ENCODE data around the gene FBXL16. TPM values are rescaled to one million over a fixed set of nuclear protein-coding genes. Genes with fewer than 3 reads are reported as not detected.

FBXL16 gene
- polyA plus RNA-seq, 1 experiment = 0.67 TPM

DNA sequence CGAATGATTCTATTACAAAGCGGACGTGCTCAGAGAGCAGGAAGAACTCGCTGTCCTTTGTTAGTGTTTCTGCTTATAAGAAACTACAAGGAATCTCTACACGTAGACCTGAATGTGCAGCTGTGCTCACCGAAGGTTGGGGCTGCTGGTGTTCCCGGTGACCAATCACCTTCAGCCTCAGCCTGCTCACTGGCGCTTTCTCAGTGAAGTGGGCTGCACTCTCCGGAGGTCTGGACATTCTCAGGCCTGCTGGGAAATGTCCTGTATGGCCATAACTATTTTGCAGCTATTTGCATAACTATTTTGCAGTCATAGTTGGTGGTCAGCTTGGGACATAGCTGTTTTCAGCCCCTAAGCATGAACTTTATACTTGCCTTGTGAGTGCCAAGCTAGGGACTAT is 44.9 kb upstream of the FBXL16 start:
- no peak for DNase-seq (ENCODE audit: low read depth)
- ChIA-PET POLR2A (no interaction called here), CTCF (interaction anchor here (0.5 to 2.7 kb wide), 4 partner anchors 10 to 40 kb away, joined by 3 to 12 read pairs (median 7); partner anchors contain the start of gene CIAO3)
- Histone ChIP-seq H3K4me3 (ENCODE audit: low read depth, low read length) (no peak overlapping the region), H3K36me3 (ENCODE audit: control insufficient read depth, insufficient read depth, low read length) (no peaks in the 10 kb centered on the region), H3K27me3 (ENCODE audit: control insufficient read depth, insufficient read depth, low read length) (0 out of 2 replicates have a peak, but pooled peaks cover 3% of the 10 kb centered on the region)
- TF ChIP-seq, protein P1, sequence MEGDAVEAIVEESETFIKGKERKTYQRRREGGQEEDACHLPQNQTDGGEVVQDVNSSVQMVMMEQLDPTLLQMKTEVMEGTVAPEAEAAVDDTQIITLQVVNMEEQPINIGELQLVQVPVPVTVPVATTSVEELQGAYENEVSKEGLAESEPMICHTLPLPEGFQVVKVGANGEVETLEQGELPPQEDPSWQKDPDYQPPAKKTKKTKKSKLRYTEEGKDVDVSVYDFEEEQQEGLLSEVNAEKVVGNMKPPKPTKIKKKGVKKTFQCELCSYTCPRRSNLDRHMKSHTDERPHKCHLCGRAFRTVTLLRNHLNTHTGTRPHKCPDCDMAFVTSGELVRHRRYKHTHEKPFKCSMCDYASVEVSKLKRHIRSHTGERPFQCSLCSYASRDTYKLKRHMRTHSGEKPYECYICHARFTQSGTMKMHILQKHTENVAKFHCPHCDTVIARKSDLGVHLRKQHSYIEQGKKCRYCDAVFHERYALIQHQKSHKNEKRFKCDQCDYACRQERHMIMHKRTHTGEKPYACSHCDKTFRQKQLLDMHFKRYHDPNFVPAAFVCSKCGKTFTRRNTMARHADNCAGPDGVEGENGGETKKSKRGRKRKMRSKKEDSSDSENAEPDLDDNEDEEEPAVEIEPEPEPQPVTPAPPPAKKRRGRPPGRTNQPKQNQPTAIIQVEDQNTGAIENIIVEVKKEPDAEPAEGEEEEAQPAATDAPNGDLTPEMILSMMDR (IDR thresholded peaks at IDR 0.05; ENCODE audit: insufficient read depth, low read depth, low read length) = no peak

DNA sequence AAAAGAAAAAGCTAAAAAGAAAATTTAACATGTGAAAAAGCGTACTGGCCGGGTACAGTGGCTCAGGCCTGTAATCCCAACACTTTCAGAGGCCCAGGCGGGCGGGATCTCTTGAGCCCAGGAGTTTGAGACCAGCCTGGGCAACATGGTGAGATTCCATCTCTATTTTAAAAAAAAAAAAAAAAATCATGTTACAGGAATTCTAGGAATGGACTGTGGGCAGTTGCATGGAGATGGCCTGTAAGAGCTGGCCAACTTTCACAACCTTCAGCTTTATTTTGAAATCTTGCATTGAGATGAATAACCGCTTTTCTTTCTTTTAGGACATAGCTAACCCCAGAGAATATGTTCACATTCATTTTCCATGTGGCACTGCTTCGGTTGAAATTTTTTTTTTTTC is 43.4 kb upstream of the FBXL16 start:
- ChIA-PET POLR2A (interaction anchor here (0.7 kb wide), 1 partner anchor 13 kb away, joined by 3 read pairs; no protein-coding TSS in a partner anchor), CTCF (interaction anchor here (0.8 to 2.7 kb wide), 5 partner anchors 8 to 37 kb away, joined by 3 to 12 read pairs (median 4); partner anchors contain the start of genes CIAO3 and MSLN)
- peak; percentile 73 for DNase-seq (ENCODE audit: low read depth)
- 0 out of 2 replicates have a peak, but pooled peaks cover 3% of the 10 kb centered on the region for H3K27me3 ChIP-seq (ENCODE audit: control insufficient read depth, insufficient read depth, low read length)
- TF ChIP-seq, protein P1 (IDR thresholded peaks at IDR 0.05; ENCODE audit: insufficient read depth, low read depth, low read length) = no peak
- no peak overlapping the region for H3K4me3 ChIP-seq (ENCODE audit: low read depth, low read length)
- no peaks in the 10 kb centered on the region for H3K36me3 ChIP-seq (ENCODE audit: control insufficient read depth, insufficient read depth, low read length)

DNA sequence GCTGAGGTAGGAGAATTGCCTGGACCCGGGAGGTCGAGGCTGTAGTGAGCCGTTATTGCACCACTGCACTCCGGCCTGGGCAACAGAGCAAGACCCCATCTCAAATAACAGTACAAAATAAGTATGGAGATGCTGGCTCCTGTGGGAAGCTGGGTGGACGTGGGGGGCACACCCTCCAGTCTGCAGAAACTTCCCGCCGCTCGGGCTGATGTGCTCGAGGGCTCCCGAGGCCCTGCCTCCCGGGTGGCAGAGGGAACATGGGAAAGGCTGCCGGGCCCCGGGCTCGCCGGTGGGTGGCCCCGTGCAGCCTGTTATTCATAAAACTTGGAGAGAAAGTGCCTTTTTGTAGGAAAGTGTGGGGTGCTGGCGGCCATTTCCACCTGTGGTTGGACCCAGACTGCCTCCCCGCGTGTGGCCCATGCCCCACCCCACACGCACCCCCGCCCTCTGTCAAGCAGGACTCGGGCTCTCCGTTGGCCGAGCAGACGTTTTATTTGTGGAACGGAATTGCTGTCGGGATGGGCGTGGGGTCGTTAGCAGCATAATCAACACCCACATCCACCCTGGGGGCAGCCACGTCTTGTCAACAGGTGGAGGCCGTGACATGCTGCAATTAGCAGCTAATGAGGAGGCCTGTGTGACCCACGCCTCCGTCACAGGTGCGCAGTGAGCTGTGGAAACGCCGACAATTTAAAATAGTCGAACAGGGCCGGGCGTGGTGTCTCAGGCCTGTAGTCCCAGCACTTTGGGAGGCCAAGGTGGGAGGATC is 42.6 kb upstream of the FBXL16 start:
- Histone ChIP-seq H3K4me3 (ENCODE audit: low read depth, low read length) (no peak overlapping the region), H3K36me3 (ENCODE audit: control insufficient read depth, insufficient read depth, low read length) (no peaks in the 10 kb centered on the region), H3K27me3 (ENCODE audit: control insufficient read depth, insufficient read depth, low read length) (no peaks in the 10 kb centered on the region)
- ChIA-PET POLR2A (no interaction called here), CTCF (interaction anchor here (0.8 to 1.7 kb wide), 3 partner anchors 13 to 38 kb away, joined by 3 to 5 read pairs (median 4); partner anchors contain the start of gene MSLN)
- TF ChIP-seq, protein P1 (IDR thresholded peaks at IDR 0.05; ENCODE audit: insufficient read depth, low read depth, low read length) = no peak
- no peak for DNase-seq (ENCODE audit: low read depth)

DNA sequence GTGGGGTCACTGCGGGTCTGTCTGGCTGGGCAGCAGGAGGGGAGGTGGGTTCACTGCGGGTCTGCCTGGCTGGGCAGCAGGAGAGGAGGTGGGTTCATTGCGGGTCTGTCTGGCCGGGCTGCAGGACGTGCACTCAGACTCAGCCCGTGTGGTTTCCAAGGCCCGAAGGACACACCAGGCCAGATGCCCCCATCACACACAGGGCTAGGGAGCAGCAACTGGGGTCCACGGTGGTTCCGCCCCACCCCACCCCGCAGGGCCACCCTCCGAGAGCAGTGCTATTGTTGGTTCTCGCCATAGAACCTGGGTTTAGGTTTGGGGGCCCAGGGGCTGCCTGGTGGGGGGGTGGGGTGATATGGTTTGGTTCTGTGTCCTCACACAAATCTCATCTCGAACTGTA is 41.0 kb upstream of the FBXL16 start:
- CTCF ChIA-PET = interaction anchor here (0.6 kb wide), 1 partner anchor 634 kb away, joined by 3 read pairs; no protein-coding TSS in a partner anchor
- no peaks in the 10 kb centered on the region for H3K36me3 ChIP-seq (ENCODE audit: control insufficient read depth, insufficient read depth, low read length)
- no peak for DNase-seq (ENCODE audit: low read depth)
- H3K27me3 ChIP-seq (ENCODE audit: control insufficient read depth, insufficient read depth, low read length) = no peaks in the 10 kb centered on the region
- no peak overlapping the region for H3K4me3 ChIP-seq (ENCODE audit: low read depth, low read length)
- TF ChIP-seq, protein P1 (IDR thresholded peaks at IDR 0.05; ENCODE audit: insufficient read depth, low read depth, low read length) = no peak
- POLR2A ChIA-PET = no interaction called here

DNA sequence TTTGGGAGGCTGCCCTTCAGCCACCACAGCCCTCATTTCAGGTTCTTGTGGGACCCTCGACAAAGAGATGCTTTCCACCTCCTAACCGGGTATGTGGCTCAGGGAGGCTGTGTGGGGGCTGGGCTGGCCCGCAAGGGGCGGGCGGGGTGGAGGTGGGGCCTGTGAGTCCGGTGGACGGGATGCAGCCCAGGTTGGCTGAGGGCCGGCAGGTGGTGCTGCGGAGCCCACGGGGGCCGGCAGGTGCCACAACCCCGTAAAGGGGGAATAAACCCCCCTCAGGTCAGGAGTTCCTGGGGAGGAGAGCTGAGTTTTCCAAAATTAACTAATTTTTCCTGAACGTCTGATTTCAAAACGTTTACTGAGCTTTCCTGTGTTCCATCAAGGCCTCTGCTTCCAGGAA is 40.1 kb upstream of the FBXL16 start:
- Histone ChIP-seq H3K36me3 (ENCODE audit: control insufficient read depth, insufficient read depth, low read length) (no peaks in the 10 kb centered on the region), H3K27me3 (ENCODE audit: control insufficient read depth, insufficient read depth, low read length) (no peaks in the 10 kb centered on the region), H3K4me3 (ENCODE audit: low read depth, low read length) (no peak overlapping the region)
- ChIA-PET POLR2A (no interaction called here), CTCF (interaction anchor here (0.6 kb wide), 1 partner anchor 635 kb away, joined by 3 read pairs; no protein-coding TSS in a partner anchor)
- TF ChIP-seq, protein P1 (IDR thresholded peaks at IDR 0.05; ENCODE audit: insufficient read depth, low read depth, low read length) = peak; percentile 31; the same call in 1 of the 2 replicates
- DNase-seq (ENCODE audit: low read depth) = no peak
